HEK293 (cell line): ENCODE data around the gene GNB1.
A peak's percentile ranks its signal among the peaks of the same experiment; 100 is the strongest.

ENCODE experiments used
- EGR2 ChIP-seq: fragments of 450-650 bp; formaldehyde crosslinking; IDR thresholded peaks from 2 replicates; pipeline ENCODE4 v1.5.1; 2016; ENCODE audit warnings: low read depth, missing biosample characterization, missing genetic modification characterization
- HIC1 ChIP-seq: fragments of 450-650 bp; formaldehyde crosslinking; IDR thresholded peaks from 2 replicates; pipeline ENCODE4 v1.5.1; 2016; ENCODE audit warnings: missing biosample characterization, missing genetic modification characterization
- KLF1 ChIP-seq: fragments of 450-650 bp; formaldehyde crosslinking; IDR thresholded peaks from 2 replicates; pipeline ENCODE4 v1.5.1; 2016; ENCODE audit warnings: missing biosample characterization, missing genetic modification characterization
- KLF17 ChIP-seq: fragments of 450-650 bp; formaldehyde crosslinking; IDR thresholded peaks from 2 replicates; pipeline ENCODE4 v1.5.1; 2016; ENCODE audit warnings: missing biosample characterization, missing genetic modification characterization
- MZF1 ChIP-seq: fragments of 450-650 bp; formaldehyde crosslinking; IDR thresholded peaks from 2 replicates; pipeline ENCODE4 v1.5.1; 2017; ENCODE audit warnings: missing biosample characterization, missing genetic modification characterization, borderline replicate concordance
- PBX3 ChIP-seq: sonication (generic); formaldehyde crosslinking; IDR thresholded peaks from 2 replicates; pipeline ENCODE4 v1.8.1; 2022; ENCODE audit warnings: mild to moderate bottlenecking, moderate library complexity, missing genetic modification reagents
- REPIN1 ChIP-seq: fragments of 450-650 bp; formaldehyde crosslinking; IDR thresholded peaks from 2 replicates; pipeline ENCODE4 v1.5.1; 2017; ENCODE audit warnings: missing biosample characterization, missing genetic modification characterization, low read depth
- SCRT1 ChIP-seq: fragments of 450-650 bp; formaldehyde crosslinking; IDR thresholded peaks from 2 replicates; pipeline ENCODE4 v1.5.1; 2016; ENCODE audit warnings: missing biosample characterization, missing genetic modification characterization, borderline replicate concordance
- SCRT2 ChIP-seq: fragments of 450-650 bp; formaldehyde crosslinking; IDR thresholded peaks from 2 replicates; pipeline ENCODE4 v1.5.1; 2016; ENCODE audit warnings: missing biosample characterization, missing genetic modification characterization
- SP7 ChIP-seq: fragments of 450-650 bp; formaldehyde crosslinking; IDR thresholded peaks from 2 replicates; pipeline ENCODE4 v1.5.1; 2016; ENCODE audit warnings: missing biosample characterization, missing genetic modification characterization
- TCF7L2 ChIP-seq: IDR thresholded peaks from 2 replicates; pipeline ENCODE4 v1.6.1; 2011; ENCODE audit warnings: low read depth, mild to moderate bottlenecking, inconsistent platforms, low read length, moderate library complexity, borderline replicate concordance
- ZBTB26 ChIP-seq: fragments of 450-650 bp; formaldehyde crosslinking; optimal IDR thresholded peaks from 2 replicates; pipeline ENCODE3; 2016; ENCODE audit warnings: missing biosample characterization, mild to moderate bottlenecking, missing genetic modification characterization
- ZBTB44 ChIP-seq: fragments of 450-650 bp; IDR thresholded peaks from 2 replicates; pipeline ENCODE4 v1.5.1; 2018; ENCODE audit warnings: missing biosample characterization, mild to moderate bottlenecking, missing genetic modification characterization
- ZFP37 ChIP-seq: fragments of 450-650 bp; formaldehyde crosslinking; IDR thresholded peaks from 2 replicates; pipeline ENCODE4 v1.5.1; 2016; ENCODE audit warnings: missing biosample characterization, missing genetic modification characterization
- ZNF112 ChIP-seq: fragments of 450-650 bp; formaldehyde crosslinking; IDR thresholded peaks from 2 replicates; pipeline ENCODE4 v1.5.0; 2017; ENCODE audit warnings: missing biosample characterization, missing genetic modification characterization
- ZNF148 ChIP-seq: fragments of 450-650 bp; formaldehyde crosslinking; IDR thresholded peaks from 2 replicates; pipeline ENCODE4 v1.5.0; 2017; ENCODE audit warnings: missing biosample characterization, missing genetic modification characterization, borderline replicate concordance
- ZNF174 ChIP-seq: fragments of 450-650 bp; formaldehyde crosslinking; IDR thresholded peaks from 2 replicates; pipeline ENCODE4 v1.5.0; 2017; ENCODE audit warnings: missing biosample characterization, mild to moderate bottlenecking, missing genetic modification characterization
- ZNF18 ChIP-seq: fragments of 450-650 bp; formaldehyde crosslinking; IDR thresholded peaks from 2 replicates; pipeline ENCODE4 v1.5.1; 2016; ENCODE audit warnings: missing biosample characterization, missing genetic modification characterization
- ZNF23 ChIP-seq: fragments of 450-650 bp; formaldehyde crosslinking; IDR thresholded peaks from 2 replicates; pipeline ENCODE4 v1.5.1; 2016; ENCODE audit warnings: missing biosample characterization, missing genetic modification characterization, borderline replicate concordance
- ZNF324 ChIP-seq: fragments of 450-650 bp; formaldehyde crosslinking; IDR thresholded peaks from 2 replicates; pipeline ENCODE4 v1.5.1; 2016; ENCODE audit warnings: missing biosample characterization, missing genetic modification characterization
- ZNF521 ChIP-seq: fragments of 450-650 bp; formaldehyde crosslinking; IDR thresholded peaks from 2 replicates; pipeline ENCODE4 v1.5.1; 2017; ENCODE audit warnings: missing biosample characterization, mild to moderate bottlenecking, missing genetic modification characterization
- ZNF544 ChIP-seq: fragments of 450-650 bp; formaldehyde crosslinking; IDR thresholded peaks from 2 replicates; pipeline ENCODE4 v1.5.0; 2017; ENCODE audit warnings: missing biosample characterization, missing genetic modification characterization
- ZNF658 ChIP-seq: fragments of 450-650 bp; formaldehyde crosslinking; IDR thresholded peaks from 2 replicates; pipeline ENCODE4; 2016; ENCODE audit warnings: missing biosample characterization, missing genetic modification characterization
- ZNF670 ChIP-seq: fragments of 450-650 bp; formaldehyde crosslinking; IDR thresholded peaks from 2 replicates; pipeline ENCODE4 v1.5.1; 2016; ENCODE audit warnings: missing biosample characterization, missing genetic modification characterization, low read depth
- ZNF677 ChIP-seq: fragments of 450-650 bp; IDR thresholded peaks from 2 replicates; pipeline ENCODE4 v1.5.0; 2018; ENCODE audit warnings: missing biosample characterization, mild to moderate bottlenecking, missing genetic modification characterization, moderate library complexity
- ZNF791 ChIP-seq: fragments of 450-650 bp; formaldehyde crosslinking; IDR thresholded peaks from 2 replicates; pipeline ENCODE4 v1.5.1; 2016; ENCODE audit warnings: missing biosample characterization, missing genetic modification characterization

GNB1 gene

GRCh38 chr1:1778663-1779319 is 112.1 kb downstream of the GNB1 start (continued):
- TF ChIP-seq ZBTB26 (tag by site-specific recombination) = peak; percentile 78
- no peak for TF ChIP-seq PBX3 (CRISPR knock-in tag)
- no peak for TF ChIP-seq ZNF791 (tag by site-specific recombination)
- TF ChIP-seq EGR2 (tag by site-specific recombination) = peak; percentile 92
- TF ChIP-seq KLF1 (tag by site-specific recombination) = peak; percentile 58
- no peak for TF ChIP-seq ZNF23 (tag by site-specific recombination)
- peak; percentile 51; the same call in 1 of the 2 replicates for TF ChIP-seq HIC1
- TF ChIP-seq ZNF324 (tag by site-specific recombination) = peak; percentile 45; the same call in 1 of the 2 replicates
- no peak for TF ChIP-seq ZBTB44 (tag by site-specific recombination)
- peak; percentile 51; the same call in 1 of the 2 replicates for TF ChIP-seq ZNF677 (tag by site-specific recombination)
- no peak for TF ChIP-seq ZNF112 (tag by site-specific recombination)
- no peak for TF ChIP-seq REPIN1 (tag by site-specific recombination)
- TF ChIP-seq ZNF18 (tag by site-specific recombination) = no peak
- no peak for TF ChIP-seq SCRT2 (tag by site-specific recombination)
- TF ChIP-seq ZNF658 (tag by site-specific recombination) = no peak
- peak; percentile 79 for TF ChIP-seq SP7 (tag by site-specific recombination)
- TF ChIP-seq ZFP37 (tag by site-specific recombination) = no peak
- no peak for TF ChIP-seq ZNF544
- TF ChIP-seq SCRT1 (tag by site-specific recombination) = no peak
- TF ChIP-seq ZNF148 (tag by site-specific recombination) = no peak
- no peak for TF ChIP-seq TCF7L2
- no peak for TF ChIP-seq ZNF521
- TF ChIP-seq MZF1 = no peak
- TF ChIP-seq ZNF174 (tag by site-specific recombination) = 0 out of 2 replicates have a peak, but pooled peaks have one; percentile 39
- TF ChIP-seq KLF17 = peak; percentile 71
- TF ChIP-seq ZNF670 (tag by site-specific recombination) = no peak
